ENCODE measurements around the gene FAM216B. TPM values are rescaled to one million over a fixed set of nuclear protein-coding genes. Genes with fewer than 3 reads are reported as not detected.
"Not testable (repeated sequence)": the region's sequence is repeated elsewhere in the genome, so short reads cannot be mapped to it uniquely, and the experiment has no call there.

FAM216B gene
- polyA plus RNA-seq, 1 of the 3 experiments (the other 2 are of a cell fraction), result not detected

DNA sequence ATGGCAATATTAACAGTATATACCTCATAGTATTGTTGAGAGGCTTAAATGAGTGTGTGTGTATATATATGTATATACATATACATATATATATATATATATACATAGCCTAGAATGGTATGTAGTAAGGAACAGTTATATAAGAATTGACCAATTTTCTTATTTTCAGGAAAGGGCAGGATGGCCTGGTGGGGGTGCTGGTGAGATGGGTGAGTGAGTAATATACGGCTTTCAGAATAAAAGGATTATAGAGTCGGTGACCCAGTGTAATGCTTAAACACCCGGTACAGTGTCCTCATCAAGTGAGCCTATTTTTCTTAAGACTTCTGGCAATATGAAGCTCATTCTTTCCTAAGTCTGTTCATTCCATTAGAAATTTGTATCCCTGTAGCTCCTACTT lies 11.7 kb upstream of the FAM216B start (continued):
- TF ChIP-seq, protein P1, sequence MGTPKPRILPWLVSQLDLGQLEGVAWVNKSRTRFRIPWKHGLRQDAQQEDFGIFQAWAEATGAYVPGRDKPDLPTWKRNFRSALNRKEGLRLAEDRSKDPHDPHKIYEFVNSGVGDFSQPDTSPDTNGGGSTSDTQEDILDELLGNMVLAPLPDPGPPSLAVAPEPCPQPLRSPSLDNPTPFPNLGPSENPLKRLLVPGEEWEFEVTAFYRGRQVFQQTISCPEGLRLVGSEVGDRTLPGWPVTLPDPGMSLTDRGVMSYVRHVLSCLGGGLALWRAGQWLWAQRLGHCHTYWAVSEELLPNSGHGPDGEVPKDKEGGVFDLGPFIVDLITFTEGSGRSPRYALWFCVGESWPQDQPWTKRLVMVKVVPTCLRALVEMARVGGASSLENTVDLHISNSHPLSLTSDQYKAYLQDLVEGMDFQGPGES (IDR thresholded peaks at IDR 0.05; ENCODE audit: low read depth, low read length), result no peak
- TF ChIP-seq EP300 (IDR thresholded peaks at IDR 0.05; ENCODE audit: borderline replicate concordance in 1 of 2, low read depth in 1 of 2, low read length in 1 of 2), result no peak
- no peak for TF ChIP-seq GABPA (IDR thresholded peaks at IDR 0.05; ENCODE audit: low read depth)
- no peak for TF ChIP-seq FOXM1 (IDR thresholded peaks at IDR 0.05; ENCODE audit: low read depth)
- no peak for TF ChIP-seq TEAD4 (IDR thresholded peaks at IDR 0.05; ENCODE audit: borderline replicate concordance, insufficient read depth)
- TF ChIP-seq CHD2 (IDR thresholded peaks at IDR 0.05; ENCODE audit: low read length, partially characterized antibody), result no peak
- no peak for TF ChIP-seq RFX5 (IDR thresholded peaks at IDR 0.05; ENCODE audit: low read length)

DNA sequence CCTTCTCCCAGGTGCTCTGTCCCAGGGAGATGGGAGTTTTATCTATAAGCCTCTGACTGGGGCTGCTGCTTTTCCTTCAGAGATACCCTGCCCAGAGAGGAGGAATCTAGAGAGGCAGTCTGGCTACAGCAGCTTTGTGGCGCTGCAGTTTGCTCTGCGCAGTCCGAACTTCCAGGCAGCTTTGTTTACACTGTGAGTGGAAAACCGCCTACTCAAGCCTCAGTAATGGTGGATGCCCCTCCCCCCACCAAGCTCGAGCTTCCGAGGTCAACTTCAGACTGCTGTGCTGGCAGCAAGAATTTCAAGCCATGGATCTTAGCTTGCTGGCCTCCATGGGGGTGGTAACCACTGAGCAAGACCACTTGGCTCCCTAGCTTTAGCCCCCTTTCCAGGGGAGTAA lies 4.8 kb upstream of the FAM216B start:
- DNase-seq; H3K4me1 ChIP-seq (ENCODE audit: control insufficient read depth in 1 of 2, insufficient read depth in 2 of 2, low read depth in 1 of 2, low read length in 1 of 2); H3K4me2 ChIP-seq; H3K9ac ChIP-seq; H3K36me3 ChIP-seq (replicated peaks in 1 of 2; ENCODE audit: control insufficient read depth in 1 of 2, insufficient read depth in 2 of 2, low read length in 1 of 2); H3K9me3 ChIP-seq; POLR2A ChIA-PET; H3F3A ChIP-seq (replicated peaks; ENCODE audit: insufficient read depth); H3K4me3 ChIP-seq (ENCODE audit: low read depth in 2 of 2, low read length in 1 of 2); H3K79me2 ChIP-seq (ENCODE audit: insufficient read depth); H3K9me2 ChIP-seq; H3K27me3 ChIP-seq (ENCODE audit: insufficient read depth); H4K20me1 ChIP-seq (ENCODE audit: insufficient read depth); H3K27ac ChIP-seq (ENCODE audit: low read depth in 2 of 2, low read length in 1 of 2); CTCF ChIA-PET; H2AFZ ChIP-seq (ENCODE audit: low read depth): not testable (repeated sequence)
- no CpG with 5 or more reads among the region's 6 CpGs for WGBS (ENCODE audit: low lambda C conversion rate)

DNA sequence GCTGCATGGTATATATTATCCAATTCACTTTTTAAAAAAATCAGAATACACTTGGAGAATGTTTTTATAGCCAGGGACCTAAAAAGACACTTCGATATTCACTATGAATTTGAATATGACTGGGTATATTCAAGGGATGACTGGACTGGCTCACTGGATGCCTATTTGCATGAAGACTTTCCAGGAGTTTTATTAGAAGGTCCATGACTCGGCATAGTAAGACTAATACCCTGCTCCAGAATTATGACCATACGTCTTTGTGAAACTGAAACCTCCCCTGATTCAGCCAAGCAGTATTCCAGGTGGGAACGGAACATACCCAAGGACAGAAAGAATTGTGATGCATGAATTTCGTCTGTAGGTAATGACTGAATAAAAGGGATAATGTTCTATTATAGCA lies 3.9 kb upstream of the FAM216B start:
- TF ChIP-seq RFX5 (IDR thresholded peaks at IDR 0.05; ENCODE audit: low read length) (no peak), YY1 (IDR thresholded peaks at IDR 0.05; ENCODE audit: low read depth) (no peak), FOXM1 (IDR thresholded peaks at IDR 0.05; ENCODE audit: low read depth) (no peak), TEAD4 (IDR thresholded peaks at IDR 0.05; ENCODE audit: borderline replicate concordance, insufficient read depth) (no peak), TAF1 (IDR thresholded peaks at IDR 0.05; ENCODE audit: borderline replicate concordance, low read depth, low read length) (no peak), FOSL2 (IDR thresholded peaks at IDR 0.05; ENCODE audit: borderline replicate concordance, low read depth) (no peak), FOXJ3 (CRISPR knock-in tag; IDR thresholded peaks at IDR 0.05) (no peak), SMC3 (IDR thresholded peaks at IDR 0.05; ENCODE audit: low read depth, low read length) (no peak)
- TF ChIP-seq, protein P2, sequence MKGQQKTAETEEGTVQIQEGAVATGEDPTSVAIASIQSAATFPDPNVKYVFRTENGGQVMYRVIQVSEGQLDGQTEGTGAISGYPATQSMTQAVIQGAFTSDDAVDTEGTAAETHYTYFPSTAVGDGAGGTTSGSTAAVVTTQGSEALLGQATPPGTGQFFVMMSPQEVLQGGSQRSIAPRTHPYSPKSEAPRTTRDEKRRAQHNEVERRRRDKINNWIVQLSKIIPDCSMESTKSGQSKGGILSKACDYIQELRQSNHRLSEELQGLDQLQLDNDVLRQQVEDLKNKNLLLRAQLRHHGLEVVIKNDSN (IDR thresholded peaks at IDR 0.05; ENCODE audit: borderline replicate concordance, low read depth), result no peak
- TF ChIP-seq, protein P3, sequence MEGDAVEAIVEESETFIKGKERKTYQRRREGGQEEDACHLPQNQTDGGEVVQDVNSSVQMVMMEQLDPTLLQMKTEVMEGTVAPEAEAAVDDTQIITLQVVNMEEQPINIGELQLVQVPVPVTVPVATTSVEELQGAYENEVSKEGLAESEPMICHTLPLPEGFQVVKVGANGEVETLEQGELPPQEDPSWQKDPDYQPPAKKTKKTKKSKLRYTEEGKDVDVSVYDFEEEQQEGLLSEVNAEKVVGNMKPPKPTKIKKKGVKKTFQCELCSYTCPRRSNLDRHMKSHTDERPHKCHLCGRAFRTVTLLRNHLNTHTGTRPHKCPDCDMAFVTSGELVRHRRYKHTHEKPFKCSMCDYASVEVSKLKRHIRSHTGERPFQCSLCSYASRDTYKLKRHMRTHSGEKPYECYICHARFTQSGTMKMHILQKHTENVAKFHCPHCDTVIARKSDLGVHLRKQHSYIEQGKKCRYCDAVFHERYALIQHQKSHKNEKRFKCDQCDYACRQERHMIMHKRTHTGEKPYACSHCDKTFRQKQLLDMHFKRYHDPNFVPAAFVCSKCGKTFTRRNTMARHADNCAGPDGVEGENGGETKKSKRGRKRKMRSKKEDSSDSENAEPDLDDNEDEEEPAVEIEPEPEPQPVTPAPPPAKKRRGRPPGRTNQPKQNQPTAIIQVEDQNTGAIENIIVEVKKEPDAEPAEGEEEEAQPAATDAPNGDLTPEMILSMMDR (IDR thresholded peaks at IDR 0.05), result no peak
- TF ChIP-seq, protein P4, sequence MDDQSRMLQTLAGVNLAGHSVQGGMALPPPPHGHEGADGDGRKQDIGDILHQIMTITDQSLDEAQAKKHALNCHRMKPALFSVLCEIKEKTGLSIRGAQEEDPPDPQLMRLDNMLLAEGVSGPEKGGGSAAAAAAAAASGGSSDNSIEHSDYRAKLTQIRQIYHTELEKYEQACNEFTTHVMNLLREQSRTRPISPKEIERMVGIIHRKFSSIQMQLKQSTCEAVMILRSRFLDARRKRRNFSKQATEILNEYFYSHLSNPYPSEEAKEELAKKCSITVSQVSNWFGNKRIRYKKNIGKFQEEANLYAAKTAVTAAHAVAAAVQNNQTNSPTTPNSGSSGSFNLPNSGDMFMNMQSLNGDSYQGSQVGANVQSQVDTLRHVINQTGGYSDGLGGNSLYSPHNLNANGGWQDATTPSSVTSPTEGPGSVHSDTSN (IDR thresholded peaks at IDR 0.05), result no peak
- TF ChIP-seq, protein P5, sequence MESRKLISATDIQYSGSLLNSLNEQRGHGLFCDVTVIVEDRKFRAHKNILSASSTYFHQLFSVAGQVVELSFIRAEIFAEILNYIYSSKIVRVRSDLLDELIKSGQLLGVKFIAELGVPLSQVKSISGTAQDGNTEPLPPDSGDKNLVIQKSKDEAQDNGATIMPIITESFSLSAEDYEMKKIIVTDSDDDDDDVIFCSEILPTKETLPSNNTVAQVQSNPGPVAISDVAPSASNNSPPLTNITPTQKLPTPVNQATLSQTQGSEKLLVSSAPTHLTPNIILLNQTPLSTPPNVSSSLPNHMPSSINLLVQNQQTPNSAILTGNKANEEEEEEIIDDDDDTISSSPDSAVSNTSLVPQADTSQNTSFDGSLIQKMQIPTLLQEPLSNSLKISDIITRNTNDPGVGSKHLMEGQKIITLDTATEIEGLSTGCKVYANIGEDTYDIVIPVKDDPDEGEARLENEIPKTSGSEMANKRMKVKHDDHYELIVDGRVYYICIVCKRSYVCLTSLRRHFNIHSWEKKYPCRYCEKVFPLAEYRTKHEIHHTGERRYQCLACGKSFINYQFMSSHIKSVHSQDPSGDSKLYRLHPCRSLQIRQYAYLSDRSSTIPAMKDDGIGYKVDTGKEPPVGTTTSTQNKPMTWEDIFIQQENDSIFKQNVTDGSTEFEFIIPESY (IDR thresholded peaks at IDR 0.05; ENCODE audit: borderline replicate concordance, low read depth), result no peak
- Histone ChIP-seq H3K9me3 (no peaks in the 10 kb centered on the region), H4K20me1 (ENCODE audit: insufficient read depth) (no peaks in the 10 kb centered on the region), H3K27me3 (ENCODE audit: insufficient read depth) (no peaks in the 10 kb centered on the region), H3K9me2 (no peaks in the 10 kb centered on the region), H3K4me1 (ENCODE audit: control insufficient read depth in 1 of 2, insufficient read depth in 2 of 2, low read depth in 1 of 2, low read length in 1 of 2) (no peaks in the 10 kb centered on the region), H3K36me3 (replicated peaks in 1 of 2; ENCODE audit: control insufficient read depth in 1 of 2, insufficient read depth in 2 of 2, low read length in 1 of 2) (no peaks in the 10 kb centered on the region), H2AFZ (ENCODE audit: low read depth) (no peak overlapping the region), H3K27ac (ENCODE audit: low read depth in 2 of 2, low read length in 1 of 2) (no peak overlapping the region), H3K9ac (no peak overlapping the region), H3F3A (replicated peaks; ENCODE audit: insufficient read depth) (no peaks in the 10 kb centered on the region), H3K79me2 (ENCODE audit: insufficient read depth) (no peaks in the 10 kb centered on the region), H3K4me3 (ENCODE audit: low read depth in 2 of 2, low read length in 1 of 2) (no peak overlapping the region), H3K4me2 (no peak overlapping the region)
- WGBS (ENCODE audit: low lambda C conversion rate), result 63% methylated on average over 5 of the region's 5 CpGs
- CTCF ChIA-PET, result no interaction called here
- DNase-seq, result no peak
- POLR2A ChIA-PET, result no interaction called here
